ENCODE results near the gene DUSP15.

DUSP15 gene

DNA sequence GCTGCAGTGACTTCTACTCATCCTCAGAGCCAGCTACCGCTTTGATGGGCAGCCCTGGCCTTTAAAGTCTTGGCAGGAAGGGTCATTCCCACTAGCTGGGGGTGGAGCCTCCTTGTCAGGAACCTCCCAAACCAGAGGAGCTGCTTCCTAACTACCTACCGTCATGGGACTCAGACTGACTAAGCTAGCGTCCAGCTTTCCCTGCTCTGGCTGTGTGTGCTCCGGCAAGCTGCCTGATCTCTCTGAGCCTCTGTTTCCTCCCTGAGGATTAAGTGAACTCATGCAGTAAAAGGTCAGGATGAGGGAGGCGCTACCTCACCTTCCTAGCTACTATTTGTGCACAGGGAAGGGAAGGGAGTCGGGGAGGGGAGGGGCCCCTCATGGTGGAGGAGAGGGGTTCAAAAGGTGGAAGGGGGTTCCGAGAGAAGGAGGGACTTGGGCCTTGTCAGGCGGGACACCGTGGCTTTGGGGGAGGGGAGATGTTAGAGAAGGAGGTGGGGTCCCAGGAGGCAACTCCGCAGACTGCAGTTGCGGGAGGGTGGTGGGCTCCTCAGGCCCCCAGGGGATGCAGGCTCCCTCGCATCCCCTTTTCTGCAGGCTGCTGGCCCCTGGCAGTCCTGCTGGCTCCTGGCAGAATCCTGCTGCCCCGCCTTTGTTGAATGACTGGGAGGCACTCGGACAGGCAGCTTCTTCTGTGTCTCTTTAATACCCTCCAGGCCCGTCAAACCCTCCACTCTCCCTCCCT, 9.8 kb downstream of the DUSP15 start:
- no peak overlapping the region for H3K27ac ChIP-seq
- in situ Hi-C loops (cut with HindIII; ENCODE audit: low pct_ligation_motif_present, low sequenced_read_pairs), result no loop called here
- no peak for DNase-seq
- TF ChIP-seq, protein P1, sequence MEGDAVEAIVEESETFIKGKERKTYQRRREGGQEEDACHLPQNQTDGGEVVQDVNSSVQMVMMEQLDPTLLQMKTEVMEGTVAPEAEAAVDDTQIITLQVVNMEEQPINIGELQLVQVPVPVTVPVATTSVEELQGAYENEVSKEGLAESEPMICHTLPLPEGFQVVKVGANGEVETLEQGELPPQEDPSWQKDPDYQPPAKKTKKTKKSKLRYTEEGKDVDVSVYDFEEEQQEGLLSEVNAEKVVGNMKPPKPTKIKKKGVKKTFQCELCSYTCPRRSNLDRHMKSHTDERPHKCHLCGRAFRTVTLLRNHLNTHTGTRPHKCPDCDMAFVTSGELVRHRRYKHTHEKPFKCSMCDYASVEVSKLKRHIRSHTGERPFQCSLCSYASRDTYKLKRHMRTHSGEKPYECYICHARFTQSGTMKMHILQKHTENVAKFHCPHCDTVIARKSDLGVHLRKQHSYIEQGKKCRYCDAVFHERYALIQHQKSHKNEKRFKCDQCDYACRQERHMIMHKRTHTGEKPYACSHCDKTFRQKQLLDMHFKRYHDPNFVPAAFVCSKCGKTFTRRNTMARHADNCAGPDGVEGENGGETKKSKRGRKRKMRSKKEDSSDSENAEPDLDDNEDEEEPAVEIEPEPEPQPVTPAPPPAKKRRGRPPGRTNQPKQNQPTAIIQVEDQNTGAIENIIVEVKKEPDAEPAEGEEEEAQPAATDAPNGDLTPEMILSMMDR (IDR thresholded peaks at IDR 0.05; ENCODE audit: low read depth, low read length, missing control alignments), result no peak
- peaks cover 15% of the 10 kb centered on the region for H3K27me3 ChIP-seq (replicated peaks)
- no peaks in the 10 kb centered on the region for H3K36me3 ChIP-seq (replicated peaks)
- H3K4me3 ChIP-seq (ENCODE audit: low read depth, low read length), result peak overlapping the region; percentile 44

DNA sequence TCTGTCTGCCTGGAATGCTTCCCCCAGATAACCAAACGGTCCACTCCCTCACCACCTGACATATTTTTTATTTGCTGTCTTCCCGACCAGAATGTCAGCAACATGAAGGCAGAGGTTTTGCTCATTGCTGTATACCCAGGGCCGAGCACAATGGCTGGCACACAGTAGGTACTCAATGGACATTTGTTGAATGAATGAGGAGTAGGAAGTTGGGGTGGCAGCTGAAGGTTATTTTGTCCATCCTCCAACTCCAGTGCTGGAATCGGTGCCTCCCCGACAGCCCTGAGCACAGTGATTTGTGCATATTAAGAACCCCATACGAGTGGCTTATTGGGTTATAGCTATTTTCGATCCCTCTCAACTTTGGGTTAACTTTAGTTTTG, 10.3 kb downstream of the DUSP15 start:
- H3K36me3 ChIP-seq (replicated peaks), result no peaks in the 10 kb centered on the region
- DNase-seq, result no peak
- H3K27me3 ChIP-seq (replicated peaks), result peaks cover 19% of the 10 kb centered on the region
- H3K4me3 ChIP-seq (ENCODE audit: low read depth, low read length), result no peak overlapping the region
- in situ Hi-C loops (cut with HindIII; ENCODE audit: low pct_ligation_motif_present, low sequenced_read_pairs), result no loop called here
- TF ChIP-seq, protein P1 (IDR thresholded peaks at IDR 0.05; ENCODE audit: low read depth, low read length, missing control alignments), result no peak
- H3K27ac ChIP-seq, result no peak overlapping the region

DNA sequence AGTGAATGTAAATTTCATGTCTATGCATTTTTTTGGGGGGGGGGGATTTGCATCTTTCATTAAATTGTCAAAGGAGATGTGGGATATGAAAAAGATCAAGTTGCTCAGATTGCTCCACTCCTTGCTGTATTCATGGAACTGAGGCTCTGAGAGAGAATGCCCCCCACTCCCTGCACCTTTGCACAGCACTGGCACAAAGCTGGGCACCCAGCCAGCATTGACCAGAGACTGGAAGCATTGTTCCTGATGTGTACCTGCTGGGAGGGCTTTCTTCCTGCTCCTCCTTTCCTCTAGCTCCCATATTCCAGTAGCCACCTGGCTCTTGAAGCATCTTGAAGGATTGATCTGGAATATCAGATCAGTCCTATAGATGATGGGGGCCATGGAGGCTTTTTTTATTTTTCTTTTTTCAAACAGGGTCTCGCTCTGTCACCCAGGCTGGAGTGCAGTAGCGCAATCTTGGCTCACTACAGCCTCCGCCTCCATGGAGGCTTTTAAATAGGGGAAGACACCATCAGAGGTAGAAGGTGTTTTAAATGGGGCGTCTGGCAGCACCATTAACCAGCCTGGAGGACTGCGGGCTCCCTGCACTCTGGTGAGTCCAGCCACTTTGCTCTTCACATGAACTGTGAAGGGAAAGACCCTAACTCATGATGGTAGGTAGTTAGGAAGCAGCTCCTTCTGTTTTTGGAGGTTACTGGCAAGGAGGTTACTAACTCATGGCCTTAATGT, 10.9 kb downstream of the DUSP15 start:
- no peaks in the 10 kb centered on the region for H3K36me3 ChIP-seq (replicated peaks)
- H3K27ac ChIP-seq, result no peak overlapping the region
- peaks cover 19% of the 10 kb centered on the region for H3K27me3 ChIP-seq (replicated peaks)
- TF ChIP-seq, protein P1 (IDR thresholded peaks at IDR 0.05; ENCODE audit: low read depth, low read length, missing control alignments), result no peak
- H3K4me3 ChIP-seq (ENCODE audit: low read depth, low read length), result no peak overlapping the region
- in situ Hi-C loops (cut with HindIII; ENCODE audit: low pct_ligation_motif_present, low sequenced_read_pairs), result no loop called here
- DNase-seq, result no peak

GRCh38 chr20:31858760-31859083, 11.6 kb downstream of the DUSP15 start:
- Histone ChIP-seq H3K4me3 (ENCODE audit: low read depth, low read length) (no peak overlapping the region), H3K27ac (no peak overlapping the region), H3K27me3 (replicated peaks) (peaks cover 19% of the 10 kb centered on the region), H3K36me3 (replicated peaks) (no peaks in the 10 kb centered on the region)
- in situ Hi-C loops (cut with HindIII; ENCODE audit: low pct_ligation_motif_present, low sequenced_read_pairs), result no loop called here
- DNase-seq, result no peak
- TF ChIP-seq, protein P1 (IDR thresholded peaks at IDR 0.05; ENCODE audit: low read depth, low read length, missing control alignments), result no peak

DNA sequence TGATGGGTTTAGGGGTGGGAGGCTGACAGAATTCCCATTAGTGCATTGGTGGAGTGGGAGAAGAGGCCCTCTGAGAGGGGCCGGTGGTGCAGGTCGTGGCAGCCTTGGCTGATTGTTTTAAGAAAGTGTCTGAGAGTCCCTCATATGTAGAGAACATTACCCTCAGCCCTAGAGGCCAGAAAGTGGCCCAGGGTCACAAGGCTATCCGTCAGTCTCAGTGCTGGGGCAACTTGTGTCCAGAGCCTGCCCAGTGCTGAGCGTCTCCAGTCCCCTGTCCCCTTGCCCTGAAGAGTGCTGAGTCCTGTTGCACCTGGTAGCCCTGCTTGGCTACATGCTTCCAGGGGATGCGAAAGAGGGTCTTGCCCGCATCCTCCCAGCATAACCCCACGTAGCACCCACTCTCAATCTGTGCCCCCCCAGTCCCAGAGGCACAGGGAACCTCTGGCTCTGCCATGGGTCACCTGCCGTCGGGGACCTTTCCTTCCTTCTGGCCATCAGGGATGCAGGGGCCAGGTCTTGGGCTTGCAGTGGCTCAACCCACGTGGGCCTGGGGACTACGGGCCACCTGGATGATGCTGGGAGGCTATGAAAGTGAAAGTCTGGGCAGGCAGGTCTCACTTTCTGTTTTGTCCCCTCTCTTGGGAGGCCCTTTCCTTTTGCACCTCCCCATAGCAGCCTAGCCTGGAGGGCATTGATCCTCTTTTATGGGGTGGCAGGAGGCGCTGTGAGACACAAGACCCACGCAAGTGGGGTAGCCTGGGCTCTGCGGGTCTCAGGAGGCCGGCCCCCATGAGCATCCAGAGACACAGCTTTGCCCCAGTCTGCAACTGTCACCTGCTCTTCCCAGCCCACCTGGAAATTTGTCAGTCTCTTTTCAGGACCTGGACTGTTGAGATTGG, 12.2 kb downstream of the DUSP15 start:
- Histone ChIP-seq H3K27ac (no peak overlapping the region), H3K27me3 (replicated peaks) (peaks cover 19% of the 10 kb centered on the region), H3K4me3 (ENCODE audit: low read depth, low read length) (no peak overlapping the region), H3K36me3 (replicated peaks) (no peaks in the 10 kb centered on the region)
- in situ Hi-C loops (cut with HindIII; ENCODE audit: low pct_ligation_motif_present, low sequenced_read_pairs), result no loop called here
- no peak for DNase-seq
- TF ChIP-seq, protein P1 (IDR thresholded peaks at IDR 0.05; ENCODE audit: low read depth, low read length, missing control alignments), result no peak
